Activated naive CD4-positive, alpha-beta T cell treated with anti-CD3 and anti-CD28 coated beads, Interleukin-2, amount 10 ng/mL, durations not matched to agents 7 days and 5 days (primary cell): Measurements from ENCODE around the gene IL32.

Experiments used
- CTCF ChIA-PET: fragments of 350-600 bp; sonication (Branson Sonifier 250); formaldehyde crosslinking; loops from one replicate; lab custom pipeline; 2021; ENCODE audit warnings: antibody characterized with exemption; lab: Charles Lee
- DNase-seq: peaks from one replicate; pipeline ENCODE4 v3.0.0-alpha.2; 2020
- H3K27ac Mint-ChIP-seq: one replicate; pipeline ENCODE4 v1.8.0; 2021; ENCODE audit warnings: mild to moderate bottlenecking, moderate library complexity, mixed read lengths
- H3K27me3 Mint-ChIP-seq: one replicate; pipeline ENCODE4 v1.8.0; 2021; ENCODE audit warnings: mild to moderate bottlenecking, mixed read lengths
- H3K36me3 Mint-ChIP-seq: one replicate; pipeline ENCODE4 v1.8.0; 2021; ENCODE audit warnings: mixed read lengths
- H3K4me1 Mint-ChIP-seq: one replicate; pipeline ENCODE4 v1.8.0; 2021; ENCODE audit warnings: mixed read lengths
- H3K4me3 Mint-ChIP-seq: one replicate; pipeline ENCODE4 v1.8.0; 2021; ENCODE audit warnings: mild to moderate bottlenecking, moderate library complexity, mixed read lengths
- H3K9me3 Mint-ChIP-seq: one replicate; pipeline ENCODE4 v1.8.0; 2021; ENCODE audit warnings: mixed read lengths

Gene IL32

GRCh38 chr16:3088450-3088849, 23.0 kb downstream of the IL32 start:
- Mint-ChIP-seq H3K4me3 (no peak overlapping the region), H3K36me3 (peaks cover 3% of the 10 kb centered on the region), H3K27me3 (no peaks in the 10 kb centered on the region), H3K9me3 (no peaks in the 10 kb centered on the region), H3K4me1 (peaks cover 64% of the 10 kb centered on the region), H3K27ac (no peak overlapping the region)
- DNase-seq, result no peak
- CTCF ChIA-PET, result interaction anchor here (5.5 kb wide), 1 partner anchor 29 kb away, joined by 24 read pairs; no protein-coding TSS in a partner anchor

DNA sequence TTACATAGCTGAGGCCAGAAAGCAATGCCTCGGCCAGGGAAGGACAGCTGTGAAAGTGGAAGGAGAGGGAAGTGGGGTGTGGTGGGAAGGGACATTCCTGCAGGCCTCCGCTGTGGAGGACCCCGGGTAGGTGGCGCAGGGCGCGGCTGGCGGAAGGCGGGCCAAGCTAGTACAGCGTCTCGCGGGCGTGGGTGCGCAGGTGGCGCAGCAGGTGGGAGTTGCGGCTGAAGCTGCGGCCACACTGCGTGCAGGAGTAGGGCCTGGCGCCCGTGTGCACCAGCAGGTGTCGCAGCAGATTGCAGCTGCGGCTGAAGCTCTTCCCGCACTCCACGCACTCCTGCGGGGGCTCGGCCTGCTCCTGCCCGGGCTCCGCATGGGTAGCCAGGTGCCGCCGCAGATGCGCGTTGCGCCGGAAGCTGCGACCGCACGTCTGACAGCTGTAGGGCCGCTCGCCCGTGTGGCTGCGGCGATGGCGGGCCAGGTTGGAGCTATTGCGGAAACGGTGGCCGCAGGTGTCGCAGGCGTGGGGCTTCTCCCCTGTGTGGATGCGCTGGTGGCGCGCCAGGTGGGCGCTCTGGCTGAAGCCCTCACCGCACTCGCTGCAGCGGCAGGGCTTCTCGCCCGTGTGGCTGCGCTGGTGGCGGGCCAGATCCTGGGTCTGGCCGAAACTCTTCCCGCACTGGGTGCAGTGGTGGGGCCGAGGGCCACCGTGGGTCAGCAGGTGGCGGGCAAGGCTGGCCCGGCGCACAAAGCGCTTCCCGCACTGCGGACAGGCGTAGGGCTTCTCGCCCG, 23.7 kb downstream of the IL32 start:
- no peaks in the 10 kb centered on the region for H3K9me3 Mint-ChIP-seq
- CTCF ChIA-PET, result interaction anchor here (1.3 to 5.5 kb wide), 3 partner anchors 12 to 30 kb away, joined by 3 to 24 read pairs (median 4); no protein-coding TSS in a partner anchor
- no peak for DNase-seq
- peaks cover 62% of the 10 kb centered on the region for H3K4me1 Mint-ChIP-seq
- H3K36me3 Mint-ChIP-seq, result peaks cover 3% of the 10 kb centered on the region
- no peak overlapping the region for H3K4me3 Mint-ChIP-seq
- no peaks in the 10 kb centered on the region for H3K27me3 Mint-ChIP-seq
- no peak overlapping the region for H3K27ac Mint-ChIP-seq

- Mint-ChIP-seq H3K27me3 (no peaks in the 10 kb centered on the region), H3K4me3 (no peak overlapping the region), H3K27ac (no peak overlapping the region), H3K9me3 (no peaks in the 10 kb centered on the region), H3K4me1 (peaks cover 62% of the 10 kb centered on the region), H3K36me3 (peaks cover under 1% of the 10 kb centered on the region)
- CTCF ChIA-PET, result interaction anchor here (0.8 to 5.5 kb wide), 5 partner anchors 12 to 62 kb away, joined by 3 to 24 read pairs (median 3); no protein-coding TSS in a partner anchor
- no peak for DNase-seq
These were observed 24.5 kb downstream of the IL32 start for GRCh38 chr16:3089717-3090592.

DNA sequence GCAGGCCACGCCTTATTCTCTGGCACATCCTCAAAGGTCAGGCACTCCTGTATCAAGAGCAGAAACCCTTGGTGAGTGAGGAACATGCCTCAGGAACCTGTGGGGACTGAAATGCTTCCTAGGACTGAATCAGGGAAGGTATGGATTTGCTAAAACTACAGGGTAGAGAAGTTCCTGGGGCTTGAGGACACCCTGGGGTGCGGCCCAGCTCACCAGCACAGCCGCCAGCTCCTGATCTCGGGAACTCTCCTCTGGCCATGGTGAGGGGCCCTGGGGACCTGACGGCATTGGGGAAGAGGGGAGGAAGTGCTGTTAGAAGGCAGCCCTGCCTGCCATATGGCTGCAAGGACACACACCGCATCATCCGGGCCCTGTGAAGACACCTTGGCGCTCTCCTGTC, 26.1 kb downstream of the IL32 start:
- no peak overlapping the region for H3K27ac Mint-ChIP-seq
- H3K27me3 Mint-ChIP-seq, result no peaks in the 10 kb centered on the region

GRCh38 chr16:3092501-3092941, 27.1 kb downstream of the IL32 start:
- peaks cover 65% of the 10 kb centered on the region for H3K4me1 Mint-ChIP-seq

More for the DNA sequence above, 26.1 kb downstream of the IL32 start:
- CTCF ChIA-PET, result interaction anchor here (0.8 to 5.5 kb wide), 4 partner anchors 11 to 37 kb away, joined by 3 to 24 read pairs (median 3); no protein-coding TSS in a partner anchor
- Mint-ChIP-seq H3K4me3 (no peak overlapping the region), H3K4me1 (peaks cover 64% of the 10 kb centered on the region), H3K9me3 (no peaks in the 10 kb centered on the region), H3K36me3 (no peaks in the 10 kb centered on the region)
- no peak for DNase-seq

GRCh38 chr16:3094289-3095027, 29.0 kb downstream of the IL32 start:
- Mint-ChIP-seq H3K4me3 (no peak overlapping the region), H3K9me3 (no peaks in the 10 kb centered on the region), H3K4me1 (peaks cover 67% of the 10 kb centered on the region), H3K27ac (peak overlapping the region; percentile 1), H3K27me3 (peaks cover 13% of the 10 kb centered on the region), H3K36me3 (no peaks in the 10 kb centered on the region)
- peak; percentile 70 for DNase-seq
- CTCF ChIA-PET, result interaction anchor here (1.4 to 2.5 kb wide), 5 partner anchors 18 to 35 kb away, joined by 4 to 19 read pairs (median 5); no protein-coding TSS in a partner anchor

More at GRCh38 chr16:3092501-3092941, 27.1 kb downstream of the IL32 start:
- CTCF ChIA-PET, result interaction anchor here (1.6 to 2.5 kb wide), 4 partner anchors 10 to 40 kb away, joined by 4 to 19 read pairs (median 6); no protein-coding TSS in a partner anchor
- Mint-ChIP-seq H3K36me3 (no peaks in the 10 kb centered on the region), H3K27me3 (peaks cover 6% of the 10 kb centered on the region), H3K4me3 (no peak overlapping the region), H3K27ac (peak overlapping the region; percentile 69), H3K9me3 (no peaks in the 10 kb centered on the region)
- no peak for DNase-seq

DNA sequence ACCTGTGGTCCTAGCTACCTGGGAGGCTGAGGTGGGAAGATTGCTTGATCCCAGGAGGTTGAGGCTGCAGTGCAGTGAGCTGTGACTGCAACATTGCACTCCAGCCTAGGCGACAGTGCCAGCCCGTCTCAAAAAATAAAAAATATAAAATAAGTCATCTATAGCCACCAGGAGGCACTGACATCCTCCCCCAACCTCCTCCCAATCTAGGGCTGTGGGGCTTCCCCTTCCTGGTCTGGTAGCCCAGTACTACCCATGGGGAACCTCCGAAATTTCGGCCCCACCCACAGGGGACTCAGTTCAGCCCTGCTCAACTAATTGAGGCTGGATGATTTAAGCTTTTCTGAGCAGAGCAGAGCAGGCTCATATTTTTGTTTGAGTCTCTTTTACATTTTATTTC, 30.4 kb downstream of the IL32 start:
- H3K9me3 Mint-ChIP-seq, result no peaks in the 10 kb centered on the region
- DNase-seq, result peak; percentile 79
- no peak overlapping the region for H3K4me3 Mint-ChIP-seq
- no peaks in the 10 kb centered on the region for H3K36me3 Mint-ChIP-seq
- H3K27me3 Mint-ChIP-seq, result peaks cover 18% of the 10 kb centered on the region
- CTCF ChIA-PET, result interaction anchor here (0.8 to 11.4 kb wide), 12 partner anchors 20 to 74 kb away, joined by 3 to 200 read pairs (median 6); partner anchors contain the start of gene ZNF213
- peak overlapping the region; percentile 77 for H3K27ac Mint-ChIP-seq
- H3K4me1 Mint-ChIP-seq, result peaks cover 75% of the 10 kb centered on the region

DNA sequence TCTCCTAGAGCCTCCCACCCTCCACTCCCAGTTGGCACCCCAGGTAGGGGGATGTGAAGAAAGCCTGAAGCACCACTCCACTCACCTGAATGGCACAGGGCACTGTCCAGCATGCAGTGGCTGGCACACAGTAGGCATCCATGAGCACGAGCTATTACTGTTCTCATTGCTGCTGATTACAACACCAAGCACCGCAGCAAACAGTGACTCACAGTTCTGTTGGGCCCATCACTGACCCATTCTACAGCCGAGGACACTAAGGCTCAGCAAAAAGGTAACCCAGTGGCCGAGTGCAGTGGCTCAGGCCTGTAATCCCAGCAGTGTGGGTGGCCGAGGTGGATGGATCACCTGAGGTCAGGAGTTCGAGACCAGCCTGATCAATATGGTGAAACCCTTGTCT, 30.9 kb downstream of the IL32 start:
- Mint-ChIP-seq H3K4me3 (no peak overlapping the region), H3K9me3 (no peaks in the 10 kb centered on the region), H3K4me1 (peaks cover 75% of the 10 kb centered on the region), H3K27me3 (peaks cover 18% of the 10 kb centered on the region), H3K36me3 (no peaks in the 10 kb centered on the region), H3K27ac (peak overlapping the region; percentile 77)
- CTCF ChIA-PET, result interaction anchor here (0.9 to 11.4 kb wide), 11 partner anchors 20 to 75 kb away, joined by 3 to 200 read pairs (median 6); partner anchors contain the start of gene ZNF213
- no peak for DNase-seq

- no peak for DNase-seq
- CTCF ChIA-PET, result interaction anchor here (0.6 to 11.4 kb wide), 7 partner anchors 21 to 69 kb away, joined by 3 to 200 read pairs (median 8); no protein-coding TSS in a partner anchor
- peaks cover 75% of the 10 kb centered on the region for H3K4me1 Mint-ChIP-seq
- no peaks in the 10 kb centered on the region for H3K9me3 Mint-ChIP-seq
- H3K36me3 Mint-ChIP-seq, result no peaks in the 10 kb centered on the region
- H3K4me3 Mint-ChIP-seq, result no peak overlapping the region
- H3K27me3 Mint-ChIP-seq, result peaks cover 18% of the 10 kb centered on the region
- H3K27ac Mint-ChIP-seq, result no peak overlapping the region
These were observed 31.8 kb downstream of the IL32 start for GRCh38 chr16:3097266-3097665.

- Mint-ChIP-seq H3K9me3 (no peaks in the 10 kb centered on the region), H3K27me3 (peaks cover 18% of the 10 kb centered on the region), H3K36me3 (no peaks in the 10 kb centered on the region), H3K27ac (peak within 1 kb of the TSS; percentile 78), H3K4me1 (peaks cover 83% of the 10 kb centered on the region), H3K4me3 (peak within 1 kb of the TSS; percentile 73)
- CTCF ChIA-PET, result interaction anchor here (1.4 to 11.4 kb wide), 6 partner anchors 22 to 67 kb away, joined by 3 to 200 read pairs (median 10); partner anchors contain the start of gene IL32
- no peak for DNase-seq
These were observed 33.3 kb downstream of the IL32 start, which contains the start of gene ZSCAN10 for GRCh38 chr16:3098459-3099394. TSS of gene ZSCAN10 (minus strand) at chr16:3099294. CDS start at chr16:3092937, 6,357 bp downstream.

GRCh38 chr16:3099395-3099731, 33.9 kb downstream of the IL32 start:
- peaks cover 18% of the 10 kb centered on the region for H3K27me3 Mint-ChIP-seq
- DNase-seq, result no peak
- H3K36me3 Mint-ChIP-seq, result no peaks in the 10 kb centered on the region
- H3K9me3 Mint-ChIP-seq, result no peaks in the 10 kb centered on the region
- no peak overlapping the region for H3K27ac Mint-ChIP-seq
- H3K4me3 Mint-ChIP-seq, result no peak overlapping the region
- CTCF ChIA-PET, result interaction anchor here (1.4 to 11.4 kb wide), 4 partner anchors 29 to 68 kb away, joined by 3 to 200 read pairs (median 15); partner anchors contain the start of gene IL32
- H3K4me1 Mint-ChIP-seq, result peaks cover 82% of the 10 kb centered on the region
